GM19395 (cell line): Measurements from ENCODE around the gene ADA.
"Not testable (repeated sequence)": the region's sequence is repeated elsewhere in the genome, so short reads cannot be mapped to it uniquely, and the experiment has no call there.

ENCODE experiments used
- ATAC-seq: cut with Tn5 transposase; IDR thresholded peaks from one replicate; pipeline ENCODE4 v1.9.1; 2021; ENCODE audit warnings: mild to moderate bottlenecking, moderate library complexity; ENCODE audit not compliant: unreplicated experiment

ADA gene

DNA sequence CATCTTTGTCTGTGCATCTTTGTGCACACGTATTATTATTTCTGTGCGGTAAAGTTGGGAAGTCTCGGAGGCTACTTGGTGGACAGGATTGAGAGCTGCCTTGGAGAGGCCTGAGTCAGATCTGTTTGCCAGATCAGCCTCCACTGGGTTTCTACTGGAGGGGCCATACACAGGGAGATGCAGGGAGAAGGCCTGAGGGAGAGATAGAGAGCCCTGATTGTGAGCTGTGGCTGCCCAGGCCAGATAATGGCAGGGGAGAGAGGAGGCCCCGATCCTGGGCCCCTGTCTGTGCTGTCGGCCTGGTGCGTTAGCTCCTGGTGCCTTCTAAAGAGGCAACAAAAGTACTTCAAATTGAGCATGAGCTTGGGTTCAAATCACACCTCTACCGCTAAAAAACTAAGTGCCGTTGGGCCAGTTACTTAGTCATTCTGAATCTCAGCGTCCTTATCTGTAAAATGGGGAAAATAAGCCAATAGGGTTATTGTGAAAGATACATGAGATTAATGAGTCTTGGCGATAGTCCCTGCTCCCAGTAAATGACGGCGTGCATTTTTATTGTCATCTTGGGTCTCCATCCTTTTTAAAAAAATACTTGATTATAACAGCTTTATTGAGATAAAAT lies 27.6 kb upstream of the ADA start:
- no peak for ATAC-seq

- ATAC-seq: no peak
Measured at GRCh38 chr20:44678242-44678641, 26.7 kb upstream of the ADA start.

- not testable (repeated sequence) for ATAC-seq
Measured at GRCh38 chr20:44672318-44672902, 20.9 kb upstream of the ADA start.

DNA sequence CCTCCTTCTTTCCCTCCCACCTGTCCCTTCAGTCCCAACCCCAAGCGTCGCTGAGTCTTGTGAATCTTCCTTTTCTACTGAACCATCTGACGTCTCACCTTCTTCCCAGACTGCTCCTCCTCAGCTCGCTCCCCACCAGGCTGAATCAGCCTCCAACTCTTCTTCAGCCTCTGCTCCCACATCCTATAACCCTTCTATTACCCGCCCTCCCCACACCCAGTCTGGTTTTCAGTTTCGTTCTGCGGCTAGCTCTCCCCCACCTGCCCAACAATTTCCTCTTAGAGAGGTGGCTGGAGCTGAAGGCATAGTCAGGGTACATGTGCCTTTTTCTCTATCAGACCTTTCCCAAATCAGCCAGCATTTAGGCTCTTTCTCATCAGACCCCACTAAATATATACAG lies 20.0 kb upstream of the ADA start:
- ATAC-seq: peak; percentile 60

GRCh38 chr20:44670851-44671250 lies 19.4 kb upstream of the ADA start:
- ATAC-seq: not testable (repeated sequence)

GRCh38 chr20:44666066-44666465 lies 14.6 kb upstream of the ADA start:
- no peak for ATAC-seq

GRCh38 chr20:44664131-44664530 lies 12.6 kb upstream of the ADA start:
- no peak for ATAC-seq

- ATAC-seq: no peak
Measured at GRCh38 chr20:44662261-44662660, 10.8 kb upstream of the ADA start.

DNA sequence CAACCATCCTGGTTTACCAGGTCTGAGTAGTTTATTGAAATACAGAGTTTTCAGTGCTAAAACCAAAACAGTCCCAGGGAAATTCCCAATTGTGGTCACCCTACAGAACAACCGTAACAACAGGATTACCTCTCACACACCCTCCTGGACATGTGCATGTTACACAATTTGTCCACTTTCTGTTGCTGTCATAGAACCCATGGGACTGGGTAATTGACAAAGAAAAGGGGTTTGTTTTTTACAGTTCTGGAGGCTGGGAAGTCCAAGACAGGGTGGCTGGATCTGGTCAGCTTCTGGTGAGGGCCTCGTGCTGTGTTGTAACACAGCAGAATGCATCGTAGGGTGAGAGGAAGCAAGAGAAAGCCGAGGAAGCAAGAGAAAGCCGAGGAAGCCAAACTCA lies 9.1 kb upstream of the ADA start:
- no peak for ATAC-seq

- ATAC-seq: no peak
Measured at GRCh38 chr20:44659931-44660330, 8.4 kb upstream of the ADA start.

DNA sequence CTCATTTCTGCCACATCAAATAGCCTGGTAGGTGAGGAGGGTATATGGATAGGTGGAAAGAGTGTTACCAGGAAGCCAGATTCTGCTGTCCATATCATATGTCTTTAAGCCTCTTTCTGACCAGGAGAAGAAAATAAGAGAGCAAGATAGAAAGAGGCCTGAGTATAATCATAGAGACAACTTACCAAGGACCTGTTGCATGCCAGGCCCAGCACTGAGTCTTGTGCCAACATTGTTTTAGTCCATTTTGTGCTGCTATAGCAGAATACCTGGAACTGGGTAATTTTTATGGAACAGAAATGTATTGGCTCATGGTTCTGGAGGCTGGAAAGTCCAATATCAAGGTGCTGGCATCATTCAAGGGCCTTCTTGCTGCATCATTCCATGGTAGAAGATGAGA lies 7.3 kb upstream of the ADA start:
- ATAC-seq: no peak

- ATAC-seq: no peak
Measured at GRCh38 chr20:44657875-44658274, 6.4 kb upstream of the ADA start.

GRCh38 chr20:44656448-44656847 lies 4.9 kb upstream of the ADA start:
- ATAC-seq: no peak

DNA sequence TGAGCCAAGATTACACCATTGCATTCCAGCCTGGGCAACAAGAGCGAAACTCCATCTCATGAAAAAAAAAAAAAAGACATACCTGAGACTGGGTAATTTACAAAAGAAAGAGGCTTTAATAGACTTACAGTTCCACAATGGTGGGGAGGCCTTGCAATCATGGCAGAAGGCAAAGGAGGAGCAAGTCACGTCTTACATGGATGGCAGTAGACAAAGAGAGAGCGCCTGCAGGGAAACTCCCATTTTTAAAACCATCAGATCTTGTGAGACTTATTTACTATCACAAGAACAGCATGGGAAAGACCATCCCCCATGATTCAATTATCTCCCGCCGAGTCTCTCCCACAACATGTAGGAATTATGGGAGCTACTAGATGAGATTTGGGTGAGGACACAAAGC lies 2.7 kb upstream of the ADA start:
- ATAC-seq: not testable (repeated sequence)

DNA sequence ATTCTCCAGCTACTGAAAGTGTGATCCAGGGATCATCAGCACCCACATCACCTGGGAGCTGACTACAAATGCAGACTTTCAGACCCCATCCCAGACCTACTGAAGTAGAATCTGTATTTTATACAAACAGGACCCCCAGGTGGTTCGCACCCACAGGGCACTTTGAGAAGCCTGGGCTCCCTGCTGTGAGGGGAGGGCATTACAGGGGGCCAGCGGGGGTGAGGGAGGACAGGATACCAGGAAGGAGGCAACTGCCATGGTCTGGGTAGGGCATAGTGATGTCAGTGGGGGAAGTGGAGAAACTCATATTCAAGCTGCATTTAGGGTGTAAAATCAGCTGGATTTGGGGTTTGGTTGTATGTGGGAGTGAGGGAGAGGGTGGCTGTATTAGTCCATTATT lies 2.0 kb upstream of the ADA start:
- no peak for ATAC-seq

DNA sequence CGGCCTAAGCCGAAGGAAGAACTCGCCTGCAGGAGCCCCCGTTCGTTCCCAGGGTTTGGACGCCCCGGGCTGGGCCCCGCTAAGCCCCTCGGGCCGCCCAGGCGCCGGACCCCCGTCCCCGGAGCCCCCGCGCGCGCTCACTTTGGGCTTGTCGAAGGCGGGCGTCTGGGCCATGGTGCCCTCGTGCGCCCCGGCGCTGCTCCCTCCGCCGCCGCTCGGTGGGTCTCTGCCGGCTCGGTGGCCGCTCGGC lies 140 bp downstream of the ADA start:
- no peak for ATAC-seq

DNA sequence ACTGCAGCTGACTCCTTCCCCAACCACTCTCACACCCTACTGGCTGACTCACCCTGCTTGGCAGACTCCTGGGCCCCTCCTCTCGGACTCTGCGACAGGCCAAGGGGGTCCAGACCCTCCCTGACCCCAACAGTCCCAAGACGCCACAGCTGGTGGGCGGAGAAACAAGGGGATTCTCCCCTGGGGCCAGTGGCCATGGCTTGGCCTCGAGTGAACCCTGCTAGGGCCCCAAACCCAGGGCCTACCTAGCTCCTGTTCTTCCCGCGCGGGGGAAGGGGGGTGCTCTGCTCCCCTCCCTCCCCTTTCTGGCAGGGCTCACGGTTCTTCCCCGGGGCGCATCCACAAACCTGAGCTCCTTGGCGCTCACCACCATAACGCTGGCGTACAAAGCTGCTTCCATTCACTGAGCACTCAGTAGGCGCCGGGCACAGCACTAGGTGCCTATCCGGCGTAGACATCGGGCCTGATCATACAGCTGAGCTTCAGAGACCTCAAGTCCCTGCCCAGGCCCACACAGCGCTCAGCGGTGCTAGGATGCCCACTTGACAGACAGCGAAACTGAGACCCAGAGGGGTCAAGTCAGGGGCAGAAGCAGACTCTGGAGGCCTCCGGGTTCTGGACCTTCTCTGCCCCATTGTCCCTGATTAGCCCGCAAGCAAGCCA lies 597 bp downstream of the ADA start:
- no peak for ATAC-seq

DNA sequence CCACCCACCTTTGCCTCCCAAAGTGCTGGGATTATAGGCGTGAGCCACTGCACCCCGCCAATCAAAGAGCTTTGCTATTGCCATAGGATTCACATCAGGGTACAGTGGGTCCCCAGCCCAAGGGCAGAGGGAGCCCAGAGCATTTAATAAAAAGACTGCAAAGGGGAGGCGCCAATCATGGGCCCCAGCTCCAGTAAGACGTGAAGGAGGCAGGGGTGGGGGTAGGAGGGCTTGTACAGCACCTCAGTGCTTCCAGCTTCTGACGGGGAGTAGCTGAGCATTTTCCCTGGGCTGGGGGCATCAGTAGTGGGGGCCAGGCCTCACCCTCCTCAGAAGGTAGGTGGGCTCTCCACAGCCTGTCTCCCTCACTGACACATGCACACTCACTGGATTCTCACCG lies 1.5 kb downstream of the ADA start:
- no peak for ATAC-seq

DNA sequence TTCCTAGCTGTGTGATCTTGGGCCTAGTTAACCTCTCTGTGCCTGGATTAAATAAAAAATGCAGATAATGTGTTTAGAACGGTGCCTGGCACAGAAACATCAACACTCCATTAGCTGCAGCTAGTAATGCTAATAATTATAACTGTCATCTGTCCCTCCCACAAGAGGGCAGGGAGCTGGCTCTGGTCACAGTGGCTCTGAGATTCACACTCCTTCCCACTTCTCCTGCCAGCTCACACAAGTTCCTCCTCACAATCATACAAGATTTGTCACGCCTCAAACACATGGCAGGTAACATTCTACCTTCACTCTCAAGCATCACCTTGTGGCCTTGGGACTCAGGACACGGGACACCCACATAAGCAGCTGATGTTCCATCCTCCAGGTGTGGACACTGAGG lies 2.4 kb downstream of the ADA start:
- no peak for ATAC-seq

- ATAC-seq: no peak
Measured at GRCh38 chr20:44648579-44648978, 2.9 kb downstream of the ADA start.

- ATAC-seq: no peak
Measured at GRCh38 chr20:44648068-44648467, 3.4 kb downstream of the ADA start.

- ATAC-seq: peak; percentile 46
Measured at GRCh38 chr20:44646641-44647274, 4.7 kb downstream of the ADA start.
